ENCODE results near the gene NF2. TPM values are rescaled to one million over a fixed set of nuclear protein-coding genes. Genes with fewer than 3 reads are reported as not detected.

NF2 gene
- total and polyA plus RNA-seq, 10 of the 15 experiments (the other 5 are each of a cell fraction or from before 2014, with no cell fraction given): 2.2 to 49.8 (median 22.5) TPM

GRCh38 chr22:29587938-29588699 lies 15.3 kb upstream of the NF2 start:
- FAIRE-seq (no peak), DNase-seq (ENCODE audit: low read depth, low spot score) (no peak), ATAC-seq (peak; percentile 19; the same call in 1 of the 3 replicates)
- no peak overlapping the region for H3K27ac ChIP-seq (ENCODE audit: control insufficient read depth, insufficient read depth)
- H3K27me3 ChIP-seq (replicated peaks in 1 of 2; ENCODE audit: control insufficient read depth in 2 of 2, insufficient read depth in 2 of 2, low read length in 1 of 2): no peaks in the 10 kb centered on the region
- WGBS (ENCODE audit: insufficient coverage, insufficient replicate concordance, low lambda C conversion rate, missing lambda C conversion rate): 45% methylated on average over 9 of the region's 9 CpGs
- ChIA-PET SMC1A (ENCODE audit: uncharacterized antibody, unreplicated experiment) (interaction anchor here (0.6 to 2.1 kb wide), 8 partner anchors 10 to 500 kb away, joined by 3 to 7 read pairs (median 4); partner anchors contain the start of gene THOC5), POLR2A (interaction anchor here (1.5 kb wide), 1 partner anchor 16 kb away, joined by 5 read pairs; no protein-coding TSS in a partner anchor), CTCF (interaction anchor here (0.9 to 5.6 kb wide), 12 partner anchors 8 to 517 kb away, joined by 3 to 35 read pairs (median 4); no protein-coding TSS in a partner anchor), RAD21 (ENCODE audit: unreplicated experiment) (no interaction called here)
- no peak overlapping the region for H2AFZ ChIP-seq (ENCODE audit: control insufficient read depth, low read depth, low read length)
- no peak overlapping the region for H3K4me2 ChIP-seq (ENCODE audit: control insufficient read depth, insufficient read depth)
- H3K9ac ChIP-seq (ENCODE audit: control insufficient read depth, insufficient read depth, low read length): no peak overlapping the region
- no peaks in the 10 kb centered on the region for H3K4me1 ChIP-seq (ENCODE audit: control insufficient read depth, insufficient read depth, low read length)
- in situ Hi-C loops (cut with MboI): no loop called here
- H3K4me3 ChIP-seq: no peak overlapping the region
- no peaks in the 10 kb centered on the region for H3K36me3 ChIP-seq (ENCODE audit: control insufficient read depth in 2 of 2, insufficient read depth in 2 of 2, low read length in 1 of 2)
- no peaks in the 10 kb centered on the region for H3K9me3 ChIP-seq (replicated peaks; ENCODE audit: control insufficient read depth, insufficient read depth, low read length)
- TF ChIP-seq SMAD5 (IDR thresholded peaks at IDR 0.05; ENCODE audit: low read depth) (no peak), CREB1 (IDR thresholded peaks at IDR 0.05; ENCODE audit: low read depth) (no peak), TCF3 (IDR thresholded peaks at IDR 0.05; ENCODE audit: borderline replicate concordance, insufficient read depth, low read depth, low read length) (no peak), RELB (IDR thresholded peaks at IDR 0.05; ENCODE audit: low read depth) (no peak), ZBTB11 (CRISPR knock-in tag; IDR thresholded peaks at IDR 0.05) (no peak), PKNOX1 (IDR thresholded peaks at IDR 0.05) (no peak), SP1 (IDR thresholded peaks at IDR 0.05; ENCODE audit: low read depth, low read length) (no peak), IKZF1 (conservative IDR thresholded peaks at IDR 0.05) (no peak), SKIL (IDR thresholded peaks at IDR 0.05; ENCODE audit: low read depth, poor library complexity, severe bottlenecking) (no peak), SUPT20H (IDR thresholded peaks at IDR 0.05; ENCODE audit: borderline replicate concordance, control insufficient read depth, low read depth, low read length) (no peak), YBX1 (IDR thresholded peaks at IDR 0.05) (no peak)
- H4K20me1 ChIP-seq (ENCODE audit: control insufficient read depth, insufficient read depth): no peaks in the 10 kb centered on the region
- no TSS peak for BruUV-seq (replicated peaks)
- intact Hi-C loops (cut with micrococcal nuclease; ENCODE audit: unreplicated experiment): no loop called here
- no peaks in the 10 kb centered on the region for H3K79me2 ChIP-seq (ENCODE audit: control insufficient read depth, insufficient read depth, low read length)

Data from GM12878 (cell line).